ENCODE data around the gene ALG2. TPM values are rescaled to one million over a fixed set of nuclear protein-coding genes. Genes with fewer than 3 reads are reported as not detected.

ALG2 gene
- 35.4 and 45.2 TPM in 2 replicates for total RNA-seq

GRCh38 chr9:99221621-99222415, at the start of gene ALG2, which contains the start of gene SEC61B:
ALG2 (minus strand) TSS chr9:99221942; CDS start chr9:99221894, 48 bp downstream.
SEC61B (plus strand) TSS chr9:99222282; CDS start chr9:99222364, 82 bp downstream.

Other genes starting within 250 kb of the ALG2 start
- gene TGFBR1, start 116.8 kb downstream of the ALG2 start, total RNA-seq = 12.6 and 17.8 TPM in 2 replicates
- gene SEC61B, start 340 bp upstream of the ALG2 start, total RNA-seq = 63.0 and 95.1 TPM in 2 replicates